Measurements from ENCODE around the gene SERP1. TPM values are rescaled to one million over a fixed set of nuclear protein-coding genes. Genes with fewer than 3 reads are reported as not detected.

The SERP1 gene
- total RNA-seq, 1 donor from 2014 or later = 255 TPM

DNA sequence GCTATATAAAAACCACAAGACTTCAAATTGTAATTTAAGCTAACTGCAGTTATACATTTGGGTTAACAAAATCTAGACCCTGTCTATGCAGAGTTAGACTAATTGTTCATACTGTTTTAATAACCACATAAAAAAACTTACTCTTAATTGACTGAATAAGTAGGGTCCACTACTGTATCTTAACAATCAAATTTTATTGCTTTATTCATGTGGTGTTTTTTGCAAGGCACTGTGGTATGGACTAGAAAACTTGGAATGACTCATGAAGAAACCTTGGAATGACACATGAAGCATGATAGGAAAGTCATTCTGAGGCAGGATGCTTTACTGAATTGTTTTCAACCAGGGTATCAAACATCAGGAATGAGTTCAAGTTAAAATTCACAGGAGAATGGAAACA lies 2.3 kb downstream of the SERP1 start:
- no peak overlapping the region for H3K4me3 ChIP-seq (ENCODE audit: low read depth, low read length)
- H3K27me3 ChIP-seq (ENCODE audit: control insufficient read depth, insufficient read depth, low read length) = no peaks in the 10 kb centered on the region
- DNase-seq (ENCODE audit: low read depth) (peak; percentile 73), FAIRE-seq (no peak)
- H3K36me3 ChIP-seq (ENCODE audit: control insufficient read depth, insufficient read depth, low read length) = peaks cover 3% of the 10 kb centered on the region
- TF ChIP-seq, protein P1, sequence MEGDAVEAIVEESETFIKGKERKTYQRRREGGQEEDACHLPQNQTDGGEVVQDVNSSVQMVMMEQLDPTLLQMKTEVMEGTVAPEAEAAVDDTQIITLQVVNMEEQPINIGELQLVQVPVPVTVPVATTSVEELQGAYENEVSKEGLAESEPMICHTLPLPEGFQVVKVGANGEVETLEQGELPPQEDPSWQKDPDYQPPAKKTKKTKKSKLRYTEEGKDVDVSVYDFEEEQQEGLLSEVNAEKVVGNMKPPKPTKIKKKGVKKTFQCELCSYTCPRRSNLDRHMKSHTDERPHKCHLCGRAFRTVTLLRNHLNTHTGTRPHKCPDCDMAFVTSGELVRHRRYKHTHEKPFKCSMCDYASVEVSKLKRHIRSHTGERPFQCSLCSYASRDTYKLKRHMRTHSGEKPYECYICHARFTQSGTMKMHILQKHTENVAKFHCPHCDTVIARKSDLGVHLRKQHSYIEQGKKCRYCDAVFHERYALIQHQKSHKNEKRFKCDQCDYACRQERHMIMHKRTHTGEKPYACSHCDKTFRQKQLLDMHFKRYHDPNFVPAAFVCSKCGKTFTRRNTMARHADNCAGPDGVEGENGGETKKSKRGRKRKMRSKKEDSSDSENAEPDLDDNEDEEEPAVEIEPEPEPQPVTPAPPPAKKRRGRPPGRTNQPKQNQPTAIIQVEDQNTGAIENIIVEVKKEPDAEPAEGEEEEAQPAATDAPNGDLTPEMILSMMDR (IDR thresholded peaks at IDR 0.05; ENCODE audit: insufficient read depth, low read length, severe bottlenecking) = no peak

DNA sequence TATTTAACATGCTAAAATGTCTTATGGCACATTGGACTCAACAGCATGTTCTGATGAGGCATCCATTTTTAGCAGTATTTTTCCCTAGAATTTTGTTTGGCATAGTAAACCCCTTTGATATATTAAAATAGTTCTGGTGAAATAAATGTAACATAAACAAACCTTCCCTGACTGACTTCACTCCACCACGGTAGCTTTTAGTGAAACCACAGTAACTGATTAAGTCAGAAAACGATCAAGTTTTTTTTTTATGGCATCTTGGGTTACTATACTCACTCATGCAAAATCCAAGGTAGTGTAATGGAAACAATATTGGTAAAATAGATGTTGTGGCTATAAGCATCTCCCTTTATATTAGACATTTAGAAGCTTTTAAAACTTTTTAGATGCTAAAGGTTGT lies 2.8 kb downstream of the SERP1 start:
- FAIRE-seq = no peak
- H3K4me3 ChIP-seq (ENCODE audit: low read depth, low read length) = no peak overlapping the region

DNA sequence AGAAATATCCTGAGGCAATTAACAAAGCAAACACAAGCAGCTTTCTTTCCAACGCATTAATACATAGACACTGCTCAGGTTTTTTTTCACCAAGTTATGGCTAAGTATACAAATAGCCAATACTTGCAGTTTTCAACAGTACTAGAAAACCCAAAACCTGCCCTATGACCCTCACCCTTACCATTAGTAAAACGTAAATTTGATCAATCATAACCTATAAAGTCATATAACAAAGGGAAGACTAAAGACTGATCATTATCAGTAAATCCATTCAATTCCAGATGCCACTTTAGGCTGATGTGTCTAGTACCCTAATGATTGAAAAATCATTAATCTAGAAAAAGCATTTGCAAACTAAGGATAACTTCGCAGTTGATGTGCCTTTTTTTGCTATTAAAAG lies 3.2 kb downstream of the SERP1 start:
- H3K27me3 ChIP-seq (ENCODE audit: control insufficient read depth, insufficient read depth, low read length) = no peaks in the 10 kb centered on the region
- peaks cover 3% of the 10 kb centered on the region for H3K36me3 ChIP-seq (ENCODE audit: control insufficient read depth, insufficient read depth, low read length)
- no peak overlapping the region for H3K4me3 ChIP-seq (ENCODE audit: low read depth, low read length)
- DNase-seq (ENCODE audit: low read depth) (no peak), FAIRE-seq (no peak)
- TF ChIP-seq, protein P1 (IDR thresholded peaks at IDR 0.05; ENCODE audit: insufficient read depth, low read length, severe bottlenecking) = no peak

More for the DNA sequence above, 2.8 kb downstream of the SERP1 start:
- DNase-seq (ENCODE audit: low read depth) = no peak
- TF ChIP-seq, protein P1 (IDR thresholded peaks at IDR 0.05; ENCODE audit: insufficient read depth, low read length, severe bottlenecking) = no peak
- no peaks in the 10 kb centered on the region for H3K27me3 ChIP-seq (ENCODE audit: control insufficient read depth, insufficient read depth, low read length)
- H3K36me3 ChIP-seq (ENCODE audit: control insufficient read depth, insufficient read depth, low read length) = peaks cover 3% of the 10 kb centered on the region

DNA sequence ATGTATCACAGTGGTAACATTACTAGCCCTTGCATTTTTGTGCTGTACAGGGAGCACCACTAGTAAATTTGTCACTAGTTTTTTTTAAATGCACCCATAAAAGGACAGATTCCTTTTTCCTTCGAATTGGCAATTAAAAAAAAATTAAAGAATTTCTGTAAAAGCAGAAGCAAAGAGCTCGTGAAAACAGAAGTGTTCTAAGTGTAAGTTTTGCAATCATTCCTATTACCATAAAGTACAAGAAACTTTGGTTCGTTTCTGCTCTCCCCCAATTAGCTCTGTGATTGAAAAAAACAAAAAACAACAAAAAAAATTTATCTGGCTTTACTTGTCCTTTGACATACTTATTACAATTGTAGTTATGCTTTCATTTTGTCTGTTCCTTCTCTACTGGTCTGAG lies 5.3 kb downstream of the SERP1 start:
- Histone ChIP-seq H3K4me3 (ENCODE audit: low read depth, low read length) (no peak overlapping the region), H3K27me3 (ENCODE audit: control insufficient read depth, insufficient read depth, low read length) (no peaks in the 10 kb centered on the region), H3K36me3 (ENCODE audit: control insufficient read depth, insufficient read depth, low read length) (peaks cover 3% of the 10 kb centered on the region)
- TF ChIP-seq, protein P1 (IDR thresholded peaks at IDR 0.05; ENCODE audit: insufficient read depth, low read length, severe bottlenecking) = no peak
- no peak for FAIRE-seq
- DNase-seq (ENCODE audit: low read depth) = no peak

DNA sequence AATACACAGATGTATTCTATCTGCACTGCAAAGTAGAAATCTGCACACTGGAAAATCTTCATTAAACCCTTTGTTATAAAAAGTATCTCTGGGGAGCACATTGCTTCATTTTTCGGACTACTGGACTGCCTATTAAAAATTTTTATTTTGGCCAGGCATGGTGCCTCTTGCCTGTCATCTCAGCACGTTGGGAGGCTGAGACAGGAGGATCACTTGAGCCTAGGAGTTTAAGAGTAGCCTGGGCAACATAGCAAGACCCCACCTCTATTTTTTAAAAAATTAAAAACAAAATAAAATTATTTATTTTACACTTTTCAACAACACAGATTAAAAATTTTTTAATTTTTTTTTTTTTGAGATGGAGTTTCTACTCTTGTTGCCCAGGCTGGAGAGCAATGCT lies 6.0 kb downstream of the SERP1 start:
- no peak for DNase-seq (ENCODE audit: low read depth)
- H3K36me3 ChIP-seq (ENCODE audit: control insufficient read depth, insufficient read depth, low read length) = peaks cover 3% of the 10 kb centered on the region
- H3K4me3 ChIP-seq (ENCODE audit: low read depth, low read length) = no peak overlapping the region
- FAIRE-seq = no peak
- no peaks in the 10 kb centered on the region for H3K27me3 ChIP-seq (ENCODE audit: control insufficient read depth, insufficient read depth, low read length)
- TF ChIP-seq, protein P1 (IDR thresholded peaks at IDR 0.05; ENCODE audit: insufficient read depth, low read length, severe bottlenecking) = no peak
